Measurements from ENCODE around the gene NAPG. TPM values are rescaled to one million over a fixed set of nuclear protein-coding genes. Genes with fewer than 3 reads are reported as not detected.
A peak's percentile ranks its signal among the peaks of the same experiment; 100 is the strongest.
"Not testable (repeated sequence)": the region's sequence is repeated elsewhere in the genome, so short reads cannot be mapped to it uniquely, and the experiment has no call there.

The NAPG gene
- total RNA-seq, 3 donors from 2014 or later (not counting 1 experiment from before 2014, with no cell fraction given) = 34.3 to 62.5 (median 48.7) TPM

DNA sequence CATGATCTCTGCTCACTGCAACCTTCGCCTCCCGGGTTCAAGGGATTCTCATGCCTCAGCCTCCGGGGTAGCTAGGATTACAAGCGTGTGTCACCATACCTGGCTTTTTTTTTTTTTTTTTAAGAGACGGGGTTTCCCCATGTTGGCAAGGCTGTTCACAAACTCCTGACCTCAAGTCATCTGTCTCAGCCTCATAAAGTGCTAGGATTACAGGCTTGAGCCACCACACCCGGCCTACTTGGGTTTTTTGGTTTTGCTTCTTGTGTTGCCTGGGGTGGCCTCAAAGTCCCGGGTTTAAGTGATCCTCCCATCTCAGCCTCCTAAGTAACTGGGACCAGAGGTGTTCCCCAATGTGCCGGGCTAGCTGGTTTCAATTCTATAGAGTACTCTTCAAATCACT is 64.6 kb downstream of the NAPG start:
- WGBS (ENCODE audit: insufficient coverage) = 74% methylated on average over 8 of the region's 8 CpGs

DNA sequence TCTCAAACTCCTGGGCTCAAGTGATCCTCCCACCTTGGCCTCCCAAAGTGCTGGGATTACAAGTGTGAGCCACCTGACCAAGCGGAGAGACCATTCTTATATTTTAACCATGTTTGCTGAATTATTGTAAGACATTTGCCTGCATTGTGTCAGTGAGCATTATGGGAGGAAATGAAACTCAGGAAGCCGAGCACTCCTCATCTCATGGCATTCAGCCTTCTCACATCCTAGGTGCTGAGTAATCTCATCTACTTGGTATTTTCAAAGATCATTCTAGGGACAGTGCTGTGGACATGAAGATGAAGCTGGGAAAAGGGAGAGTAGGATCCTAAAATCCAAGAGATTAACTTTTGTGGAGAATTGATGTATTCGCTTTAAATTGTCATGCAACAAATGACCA is 66.1 kb downstream of the NAPG start:
- 0% methylated on average over 1 of the region's 3 CpGs for WGBS (ENCODE audit: insufficient coverage)
- H3K27ac ChIP-seq (ENCODE audit: low read length) = no peak overlapping the region
- H3K4me3 ChIP-seq (ENCODE audit: low read length) = no peak overlapping the region
- H3K9me3 ChIP-seq (ENCODE audit: control insufficient read depth, insufficient read depth, low read length) = no peaks in the 10 kb centered on the region
- Mint-ChIP-seq H3K27me3 (ENCODE audit: low read depth in 2 of 2) (peaks cover 5 to 9% of the 10 kb centered on the region in 2 donors), H3K4me1 (peaks cover 0 to 5% of the 10 kb centered on the region in 2 donors), H3K27ac (no peak overlapping the region), H3K4me3 (no peak overlapping the region), H3K36me3 (no peaks in the 10 kb centered on the region), H3K9me3 (peaks cover 0 to 4% of the 10 kb centered on the region in 2 donors)
- ATAC-seq (no peak), DNase-seq (no peak)
- H3K36me3 ChIP-seq (ENCODE audit: control insufficient read depth, insufficient read depth, low read length) = no peaks in the 10 kb centered on the region
- H3K4me1 ChIP-seq (ENCODE audit: control insufficient read depth, insufficient read depth, low read length) = no peaks in the 10 kb centered on the region
- H3K27me3 ChIP-seq (ENCODE audit: control insufficient read depth, insufficient read depth, low read length) = no peaks in the 10 kb centered on the region
- TF ChIP-seq, protein P1, sequence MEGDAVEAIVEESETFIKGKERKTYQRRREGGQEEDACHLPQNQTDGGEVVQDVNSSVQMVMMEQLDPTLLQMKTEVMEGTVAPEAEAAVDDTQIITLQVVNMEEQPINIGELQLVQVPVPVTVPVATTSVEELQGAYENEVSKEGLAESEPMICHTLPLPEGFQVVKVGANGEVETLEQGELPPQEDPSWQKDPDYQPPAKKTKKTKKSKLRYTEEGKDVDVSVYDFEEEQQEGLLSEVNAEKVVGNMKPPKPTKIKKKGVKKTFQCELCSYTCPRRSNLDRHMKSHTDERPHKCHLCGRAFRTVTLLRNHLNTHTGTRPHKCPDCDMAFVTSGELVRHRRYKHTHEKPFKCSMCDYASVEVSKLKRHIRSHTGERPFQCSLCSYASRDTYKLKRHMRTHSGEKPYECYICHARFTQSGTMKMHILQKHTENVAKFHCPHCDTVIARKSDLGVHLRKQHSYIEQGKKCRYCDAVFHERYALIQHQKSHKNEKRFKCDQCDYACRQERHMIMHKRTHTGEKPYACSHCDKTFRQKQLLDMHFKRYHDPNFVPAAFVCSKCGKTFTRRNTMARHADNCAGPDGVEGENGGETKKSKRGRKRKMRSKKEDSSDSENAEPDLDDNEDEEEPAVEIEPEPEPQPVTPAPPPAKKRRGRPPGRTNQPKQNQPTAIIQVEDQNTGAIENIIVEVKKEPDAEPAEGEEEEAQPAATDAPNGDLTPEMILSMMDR (IDR thresholded peaks at IDR 0.05) = no peak
- intact Hi-C loops (cut with micrococcal nuclease) = no loop called here

More for the DNA sequence above, 64.6 kb downstream of the NAPG start:
- Mint-ChIP-seq H3K36me3 (no peaks in the 10 kb centered on the region), H3K27me3 (ENCODE audit: low read depth in 2 of 2) (peaks cover 5 to 11% of the 10 kb centered on the region in 2 donors), H3K9me3 (peaks cover 0 to 4% of the 10 kb centered on the region in 2 donors), H3K27ac (no peak overlapping the region), H3K4me1 (peaks cover 0 to 5% of the 10 kb centered on the region in 2 donors), H3K4me3 (no peak overlapping the region)
- H3K4me1 ChIP-seq (ENCODE audit: control insufficient read depth, insufficient read depth, low read length) = no peaks in the 10 kb centered on the region
- H3K4me3 ChIP-seq (ENCODE audit: low read length) = no peak overlapping the region
- intact Hi-C loops (cut with micrococcal nuclease) = no loop called here
- no peaks in the 10 kb centered on the region for H3K27me3 ChIP-seq (ENCODE audit: control insufficient read depth, insufficient read depth, low read length)
- no peak for DNase-seq
- TF ChIP-seq, protein P1 (IDR thresholded peaks at IDR 0.05) = no peak
- no peaks in the 10 kb centered on the region for H3K9me3 ChIP-seq (ENCODE audit: control insufficient read depth, insufficient read depth, low read length)
- no peak for ATAC-seq
- H3K27ac ChIP-seq (ENCODE audit: low read length) = no peak overlapping the region
- no peaks in the 10 kb centered on the region for H3K36me3 ChIP-seq (ENCODE audit: control insufficient read depth, insufficient read depth, low read length)

DNA sequence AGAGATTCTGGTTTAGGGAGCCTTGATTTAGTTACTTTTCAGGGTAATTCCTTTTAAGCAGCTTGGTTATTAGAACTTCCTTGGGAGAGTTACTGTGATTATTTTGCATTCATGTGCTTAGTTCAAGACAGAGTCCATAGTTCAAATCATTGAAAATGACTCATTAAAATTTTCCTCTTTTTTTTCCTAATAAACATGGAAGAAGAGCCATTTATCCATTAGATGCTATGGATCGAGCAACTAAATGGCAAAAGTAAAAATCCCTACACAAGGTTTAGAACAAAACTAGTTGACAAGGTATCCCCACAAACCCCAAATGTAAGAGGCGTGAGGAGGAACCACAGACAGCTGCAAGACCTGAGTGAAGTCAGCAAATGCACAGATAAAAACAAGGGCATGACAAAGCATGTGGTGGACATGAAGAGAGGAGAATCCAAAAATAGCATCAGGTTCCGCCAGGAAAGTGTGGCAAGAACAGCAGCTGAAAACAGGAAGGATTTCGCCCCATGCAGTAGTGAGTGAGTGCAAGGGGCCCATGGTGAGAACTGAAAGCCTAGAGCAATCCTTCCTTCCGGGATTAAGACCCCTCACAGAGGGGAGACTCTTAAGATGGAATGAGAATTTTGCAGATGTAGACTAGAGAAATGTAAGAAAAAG is 67.7 kb downstream of the NAPG start:
- intact Hi-C loops (cut with micrococcal nuclease); H3K4me3 ChIP-seq (ENCODE audit: low read length); H3K27ac ChIP-seq (ENCODE audit: low read length); H3K36me3 ChIP-seq (ENCODE audit: control insufficient read depth, insufficient read depth, low read length); H3K4me1 Mint-ChIP-seq; H3K9me3 Mint-ChIP-seq; DNase-seq; H3K4me1 ChIP-seq (ENCODE audit: control insufficient read depth, insufficient read depth, low read length); H3K27me3 ChIP-seq (ENCODE audit: control insufficient read depth, insufficient read depth, low read length); H3K36me3 Mint-ChIP-seq; H3K4me3 Mint-ChIP-seq; H3K9me3 ChIP-seq (ENCODE audit: control insufficient read depth, insufficient read depth, low read length); H3K27ac Mint-ChIP-seq; H3K27me3 Mint-ChIP-seq (ENCODE audit: low read depth in 2 of 2): not testable (repeated sequence)
- ATAC-seq = peak in 2 of 3 donors; percentile 26 to 66
- 13% methylated on average over 2 of the region's 5 CpGs for WGBS (ENCODE audit: insufficient coverage)

DNA sequence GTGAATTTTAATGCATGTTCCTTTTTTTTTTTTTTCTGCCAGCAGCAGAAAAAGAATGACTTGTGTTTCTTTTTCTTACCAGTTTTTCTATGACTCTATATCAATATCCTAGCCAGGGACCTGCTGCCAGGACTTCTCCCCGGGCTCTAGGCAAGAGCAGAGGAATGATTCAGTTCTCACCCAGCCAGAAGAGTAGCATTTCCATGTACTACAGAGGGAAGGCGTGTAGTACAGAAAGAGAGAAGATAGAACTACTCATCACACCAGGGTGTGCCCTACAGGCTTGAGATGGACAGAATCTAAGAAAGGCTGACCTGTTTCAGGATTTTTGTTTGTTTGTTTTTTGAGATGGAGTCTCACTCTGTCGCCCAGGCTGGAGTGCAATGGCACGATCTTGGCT is 70.1 kb downstream of the NAPG start:
- H3K9me3 Mint-ChIP-seq; H3K4me3 ChIP-seq (ENCODE audit: low read length); H3K27ac ChIP-seq (ENCODE audit: low read length); H3K36me3 ChIP-seq (ENCODE audit: control insufficient read depth, insufficient read depth, low read length); H3K4me1 Mint-ChIP-seq; H3K9me3 ChIP-seq (ENCODE audit: control insufficient read depth, insufficient read depth, low read length); H3K4me1 ChIP-seq (ENCODE audit: control insufficient read depth, insufficient read depth, low read length); H3K36me3 Mint-ChIP-seq; H3K27me3 ChIP-seq (ENCODE audit: control insufficient read depth, insufficient read depth, low read length); H3K27ac Mint-ChIP-seq; H3K27me3 Mint-ChIP-seq (ENCODE audit: low read depth in 2 of 2); DNase-seq; H3K4me3 Mint-ChIP-seq; intact Hi-C loops (cut with micrococcal nuclease); ATAC-seq: not testable (repeated sequence)
- 100% methylated on average over 1 of the region's 4 CpGs for WGBS (ENCODE audit: insufficient coverage)

DNA sequence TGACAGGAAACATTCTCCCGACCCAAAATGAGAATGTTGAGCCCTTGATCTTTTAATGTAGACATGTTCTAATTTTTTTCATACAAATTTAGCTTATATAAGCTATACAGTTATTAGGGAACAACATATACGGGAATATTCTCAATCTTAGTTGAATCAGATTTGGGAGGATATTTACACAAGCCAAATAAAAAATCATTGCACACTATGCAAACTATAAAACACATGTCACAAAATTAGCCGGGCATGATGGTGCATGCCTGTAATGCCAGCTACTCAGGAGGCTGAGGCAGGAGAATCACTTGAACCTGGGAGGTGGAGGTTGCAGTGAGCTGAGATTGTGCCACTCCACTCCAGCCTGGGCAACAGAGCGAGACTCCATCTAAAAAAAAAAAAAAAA is 71.9 kb downstream of the NAPG start:
- H3K9me3 ChIP-seq (ENCODE audit: control insufficient read depth, insufficient read depth, low read length); H3K4me1 ChIP-seq (ENCODE audit: control insufficient read depth, insufficient read depth, low read length); H3K27ac ChIP-seq (ENCODE audit: low read length); H3K27ac Mint-ChIP-seq; H3K4me1 Mint-ChIP-seq; H3K4me3 ChIP-seq (ENCODE audit: low read length); H3K27me3 ChIP-seq (ENCODE audit: control insufficient read depth, insufficient read depth, low read length); intact Hi-C loops (cut with micrococcal nuclease); H3K36me3 ChIP-seq (ENCODE audit: control insufficient read depth, insufficient read depth, low read length); H3K9me3 Mint-ChIP-seq; H3K36me3 Mint-ChIP-seq; ATAC-seq; H3K27me3 Mint-ChIP-seq (ENCODE audit: low read depth in 2 of 2); H3K4me3 Mint-ChIP-seq; DNase-seq: not testable (repeated sequence)
- WGBS (ENCODE audit: insufficient coverage) = no CpG with 5 or more reads among the region's 4 CpGs

DNA sequence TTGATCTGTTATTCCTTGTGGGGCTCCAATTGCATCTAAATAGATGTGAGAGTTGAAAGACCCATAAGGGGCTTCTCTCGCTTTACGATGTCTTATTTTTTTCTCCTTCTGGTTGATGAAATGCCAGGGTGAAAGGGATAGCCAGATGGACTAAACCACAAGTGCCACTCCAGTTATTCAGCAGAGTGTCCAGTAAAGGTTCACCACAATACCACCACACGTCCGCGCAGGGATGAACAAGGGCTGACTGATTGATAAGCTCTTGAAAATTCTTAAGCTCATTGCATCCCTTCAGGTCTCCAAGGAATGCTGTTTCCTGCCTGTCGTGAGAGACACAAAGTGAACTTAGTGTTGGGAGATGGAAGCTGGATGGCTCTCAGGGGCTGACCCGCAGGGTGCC is 74.9 kb downstream of the NAPG start:
- H3K36me3 ChIP-seq (ENCODE audit: control insufficient read depth, insufficient read depth, low read length); H3K9me3 ChIP-seq (ENCODE audit: control insufficient read depth, insufficient read depth, low read length); H3K4me1 Mint-ChIP-seq; H3K4me3 Mint-ChIP-seq; H3K36me3 Mint-ChIP-seq; H3K27me3 Mint-ChIP-seq (ENCODE audit: low read depth in 2 of 2); H3K27me3 ChIP-seq (ENCODE audit: control insufficient read depth, insufficient read depth, low read length); H3K4me3 ChIP-seq (ENCODE audit: low read length); H3K4me1 ChIP-seq (ENCODE audit: control insufficient read depth, insufficient read depth, low read length); intact Hi-C loops (cut with micrococcal nuclease); ATAC-seq; DNase-seq; H3K27ac ChIP-seq (ENCODE audit: low read length); H3K27ac Mint-ChIP-seq; H3K9me3 Mint-ChIP-seq: not testable (repeated sequence)
- 89% methylated on average over 7 of the region's 7 CpGs for WGBS (ENCODE audit: insufficient coverage)
